Omental fat pad (tissue), 4 donors: ENCODE measurements around the gene PNMA5. TPM values are rescaled to one million over a fixed set of nuclear protein-coding genes. Genes with fewer than 3 reads are reported as not detected.
A peak's percentile ranks its signal among the peaks of the same experiment; 100 is the strongest.

Source experiments
- ATAC-seq: fragments of 150-250 bp; one replicate; pipeline ENCODE4 v1.9.1; 2016; ENCODE audit warnings: mild to moderate bottlenecking, moderate library complexity; ENCODE audit not compliant: low FRiP score
- DNase-seq: peaks from one replicate; pipeline ENCODE4 v3.0.0-alpha.2; 2019; ENCODE audit warnings: low spot score
- total RNA-seq, 4 donors: library from RNA; depleted of rRNA; stranded (reverse); fragments of >200 nt; gene quantifications; one replicate each; pipeline ENCODE4 v1.1.0, GENCODE V29; 2016
- TF ChIP-seq, protein P1 (sequence below), 3 donors: fragments of 450-650 bp; IDR thresholded peaks; one replicate each; pipeline ENCODE4 v1.5.1; 2016 to 2017; ENCODE audit warnings: antibody characterized with exemption in 3 of 3, mild to moderate bottlenecking in 3 of 3, moderate library complexity in 2 of 3

The PNMA5 gene
- total RNA-seq, 4 donors from 2014 or later: not detected

DNA sequence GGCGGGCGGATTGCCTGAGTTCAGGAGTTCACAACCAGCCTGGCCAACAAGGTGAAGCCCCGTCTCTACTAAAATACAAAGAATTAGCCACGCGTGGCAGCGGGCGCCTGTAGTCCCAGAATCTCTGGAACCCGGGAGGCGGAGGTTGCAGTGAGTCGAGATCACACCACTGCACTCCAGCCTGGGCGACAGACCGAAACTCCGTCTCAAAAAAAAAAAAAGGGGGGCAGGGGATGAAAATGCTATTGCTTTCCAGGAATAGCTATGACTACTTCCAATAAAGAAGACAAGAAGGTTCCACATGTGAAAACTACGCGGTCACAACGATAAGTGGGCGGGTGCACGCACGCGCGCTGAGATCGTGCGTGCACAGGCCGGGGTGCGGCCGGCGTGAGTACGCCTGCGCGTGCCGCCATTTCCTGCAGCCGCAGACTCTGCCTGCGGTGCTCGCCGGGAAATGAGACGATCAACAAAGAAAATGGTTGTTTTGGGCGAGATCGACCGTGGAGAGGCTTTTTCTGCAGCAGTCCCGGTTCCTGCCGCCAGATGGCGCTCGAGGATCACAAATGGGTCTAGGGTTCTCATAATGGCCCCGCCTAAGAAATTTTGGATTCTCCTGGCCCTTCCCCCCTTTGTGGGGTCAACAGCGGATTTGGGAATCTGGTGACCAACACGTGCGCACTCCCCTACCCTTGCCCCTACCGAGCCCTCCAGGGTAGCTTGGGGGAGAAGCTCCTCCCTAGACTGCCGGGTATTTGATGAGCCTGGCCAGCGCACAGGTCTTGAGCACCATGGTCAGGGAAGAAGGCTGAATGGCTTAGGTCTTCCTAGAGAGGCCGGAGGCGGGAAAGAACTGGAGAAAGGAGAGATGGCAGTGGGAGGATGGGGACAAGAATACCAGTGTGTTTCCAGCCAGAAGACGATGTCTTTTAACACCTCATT is 35.1 kb downstream of the PNMA5 start:
- ATAC-seq (peak; percentile 88), DNase-seq (peak; percentile 91)
- TF ChIP-seq, protein P1, sequence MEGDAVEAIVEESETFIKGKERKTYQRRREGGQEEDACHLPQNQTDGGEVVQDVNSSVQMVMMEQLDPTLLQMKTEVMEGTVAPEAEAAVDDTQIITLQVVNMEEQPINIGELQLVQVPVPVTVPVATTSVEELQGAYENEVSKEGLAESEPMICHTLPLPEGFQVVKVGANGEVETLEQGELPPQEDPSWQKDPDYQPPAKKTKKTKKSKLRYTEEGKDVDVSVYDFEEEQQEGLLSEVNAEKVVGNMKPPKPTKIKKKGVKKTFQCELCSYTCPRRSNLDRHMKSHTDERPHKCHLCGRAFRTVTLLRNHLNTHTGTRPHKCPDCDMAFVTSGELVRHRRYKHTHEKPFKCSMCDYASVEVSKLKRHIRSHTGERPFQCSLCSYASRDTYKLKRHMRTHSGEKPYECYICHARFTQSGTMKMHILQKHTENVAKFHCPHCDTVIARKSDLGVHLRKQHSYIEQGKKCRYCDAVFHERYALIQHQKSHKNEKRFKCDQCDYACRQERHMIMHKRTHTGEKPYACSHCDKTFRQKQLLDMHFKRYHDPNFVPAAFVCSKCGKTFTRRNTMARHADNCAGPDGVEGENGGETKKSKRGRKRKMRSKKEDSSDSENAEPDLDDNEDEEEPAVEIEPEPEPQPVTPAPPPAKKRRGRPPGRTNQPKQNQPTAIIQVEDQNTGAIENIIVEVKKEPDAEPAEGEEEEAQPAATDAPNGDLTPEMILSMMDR (IDR thresholded peaks at IDR 0.05): peak in 2 of 3 donors; percentile 55 to 70

DNA sequence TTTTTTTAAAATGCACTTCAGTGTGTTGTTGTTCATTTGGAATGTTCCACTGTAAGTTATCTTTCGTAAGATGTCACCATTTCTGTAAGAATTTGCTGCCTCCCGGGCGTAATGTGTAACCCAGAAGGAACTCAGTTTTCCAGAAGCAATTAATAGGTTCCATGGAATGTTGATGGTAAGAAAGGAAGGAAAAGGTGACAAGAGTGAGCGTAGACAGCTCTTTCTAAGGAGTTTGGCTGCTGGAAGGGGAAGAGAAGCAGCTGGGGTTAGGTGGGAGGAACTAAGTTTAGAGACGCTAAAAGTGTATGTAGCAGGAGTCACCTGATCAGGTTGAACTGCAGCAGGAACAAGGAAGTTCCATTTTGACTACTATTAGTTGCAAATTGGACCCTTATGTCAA is 35.9 kb downstream of the PNMA5 start:
- ATAC-seq (no peak), DNase-seq (no peak)
- TF ChIP-seq, protein P1 (IDR thresholded peaks at IDR 0.05): no peak

DNA sequence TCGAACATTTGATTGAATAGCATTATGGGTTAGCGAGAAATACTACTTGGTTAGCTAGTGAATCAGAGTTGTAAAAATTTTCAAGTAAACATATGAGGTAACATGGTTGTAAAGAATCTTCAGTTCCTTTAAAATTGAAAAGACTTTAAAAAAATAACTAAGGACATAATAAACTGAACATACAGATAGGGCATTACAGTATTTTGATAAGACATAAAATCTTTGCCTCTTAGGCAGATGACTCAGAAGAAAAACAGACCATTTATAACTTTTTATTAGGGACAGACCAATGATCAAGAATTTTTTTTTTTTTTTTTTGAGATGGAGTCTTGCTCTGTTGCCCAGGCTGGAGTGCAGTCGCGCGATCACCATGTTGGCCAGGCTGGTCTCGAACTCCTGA is 43.1 kb downstream of the PNMA5 start:
- ATAC-seq: no peak
- no peak for DNase-seq
- TF ChIP-seq, protein P1 (IDR thresholded peaks at IDR 0.05): no peak

DNA sequence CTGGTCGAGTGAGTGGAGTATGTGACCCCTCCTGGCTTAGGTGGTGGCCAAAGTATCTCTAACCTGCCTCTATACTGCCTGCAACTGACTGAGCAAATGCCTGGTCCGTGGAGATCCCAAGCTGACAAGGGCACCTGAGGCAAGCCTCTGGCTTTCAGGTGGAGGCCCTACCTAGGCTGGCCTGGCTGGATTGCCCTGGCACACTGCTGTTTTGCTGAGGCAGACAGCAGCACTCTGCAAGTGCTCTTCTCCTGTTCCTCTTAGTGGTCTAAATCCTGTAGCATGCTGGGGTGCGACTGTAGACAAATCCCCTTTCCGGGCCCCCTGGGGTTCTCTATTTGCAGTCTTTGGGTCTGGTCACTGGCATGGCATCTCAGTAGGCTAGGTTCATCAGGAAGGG is 44.8 kb downstream of the PNMA5 start:
- no peak for DNase-seq
- ATAC-seq: no peak
- TF ChIP-seq, protein P1 (IDR thresholded peaks at IDR 0.05): no peak

DNA sequence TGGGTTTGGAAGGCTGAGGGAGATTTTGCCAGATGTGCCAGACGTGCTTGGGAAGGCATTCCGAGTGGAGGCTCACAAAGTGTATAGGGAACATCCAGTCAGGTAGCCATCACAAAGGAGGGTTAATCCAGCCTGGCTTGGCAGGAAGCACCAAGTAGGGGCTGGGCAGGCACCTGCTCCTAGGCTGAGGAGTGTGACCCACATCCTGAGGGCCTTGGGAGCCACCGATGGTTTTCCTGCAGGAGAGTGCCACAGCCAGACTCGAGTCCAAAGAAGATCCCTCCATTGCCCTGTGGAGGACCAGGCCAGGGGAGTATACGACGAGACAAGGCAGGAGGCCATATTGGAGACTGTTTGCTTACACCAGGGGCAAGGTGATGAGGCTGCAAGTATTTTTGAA is 47.2 kb downstream of the PNMA5 start:
- DNase-seq (no peak), ATAC-seq (no peak)
- TF ChIP-seq, protein P1 (IDR thresholded peaks at IDR 0.05): no peak

DNA sequence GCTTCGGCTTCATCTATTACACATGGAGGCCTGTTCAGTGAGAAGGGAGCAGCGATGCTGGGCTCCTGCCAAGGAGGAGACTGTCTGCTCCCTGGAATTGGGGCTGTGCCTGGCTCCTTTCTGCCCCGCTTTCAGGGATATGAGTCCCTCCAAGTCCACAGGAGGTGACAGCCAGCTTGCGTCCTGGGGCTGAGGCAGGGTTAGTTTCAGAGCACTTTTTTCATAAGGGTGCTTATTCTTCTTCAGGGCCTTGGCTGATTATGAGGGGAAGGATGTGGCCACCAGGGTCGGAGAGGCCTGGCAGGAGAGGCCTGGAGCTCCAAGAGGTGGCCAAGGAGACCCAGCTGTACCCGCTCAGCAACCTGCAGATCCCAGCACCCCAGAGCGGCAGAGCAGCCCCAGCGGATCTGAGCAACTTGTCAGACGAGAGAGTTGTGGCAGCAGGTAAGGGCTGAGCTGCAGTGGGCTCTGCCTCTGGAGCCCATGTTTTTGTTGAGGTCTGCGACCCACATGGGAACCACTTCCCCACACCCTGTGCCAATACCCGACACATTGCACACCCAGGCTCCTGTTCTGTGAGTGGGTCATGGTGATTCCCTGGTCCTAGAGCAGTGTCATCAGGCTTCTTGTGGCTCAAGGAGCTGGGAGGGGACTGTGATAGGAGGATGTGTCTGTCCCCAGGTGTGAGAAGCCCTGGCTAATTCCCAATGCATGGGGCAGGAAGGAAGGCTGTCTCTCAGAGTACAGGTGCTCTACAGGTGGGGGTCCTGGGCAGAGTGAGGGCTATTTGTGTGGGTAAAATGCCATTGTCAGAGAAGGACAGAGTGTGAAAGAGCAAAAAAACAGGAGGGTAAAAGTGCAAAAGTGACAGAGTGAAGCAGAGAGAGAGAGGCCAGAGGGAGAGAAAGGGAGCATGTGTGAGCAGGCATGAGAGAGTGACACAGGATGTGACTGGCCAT is 48.6 kb downstream of the PNMA5 start:
- DNase-seq (no peak), ATAC-seq (no peak)
- TF ChIP-seq, protein P1 (IDR thresholded peaks at IDR 0.05): no peak
